ENCODE results near the gene UGT3A2.

- TF ChIP-seq, protein P1, sequence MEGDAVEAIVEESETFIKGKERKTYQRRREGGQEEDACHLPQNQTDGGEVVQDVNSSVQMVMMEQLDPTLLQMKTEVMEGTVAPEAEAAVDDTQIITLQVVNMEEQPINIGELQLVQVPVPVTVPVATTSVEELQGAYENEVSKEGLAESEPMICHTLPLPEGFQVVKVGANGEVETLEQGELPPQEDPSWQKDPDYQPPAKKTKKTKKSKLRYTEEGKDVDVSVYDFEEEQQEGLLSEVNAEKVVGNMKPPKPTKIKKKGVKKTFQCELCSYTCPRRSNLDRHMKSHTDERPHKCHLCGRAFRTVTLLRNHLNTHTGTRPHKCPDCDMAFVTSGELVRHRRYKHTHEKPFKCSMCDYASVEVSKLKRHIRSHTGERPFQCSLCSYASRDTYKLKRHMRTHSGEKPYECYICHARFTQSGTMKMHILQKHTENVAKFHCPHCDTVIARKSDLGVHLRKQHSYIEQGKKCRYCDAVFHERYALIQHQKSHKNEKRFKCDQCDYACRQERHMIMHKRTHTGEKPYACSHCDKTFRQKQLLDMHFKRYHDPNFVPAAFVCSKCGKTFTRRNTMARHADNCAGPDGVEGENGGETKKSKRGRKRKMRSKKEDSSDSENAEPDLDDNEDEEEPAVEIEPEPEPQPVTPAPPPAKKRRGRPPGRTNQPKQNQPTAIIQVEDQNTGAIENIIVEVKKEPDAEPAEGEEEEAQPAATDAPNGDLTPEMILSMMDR (IDR thresholded peaks at IDR 0.05; ENCODE audit: borderline replicate concordance, extremely low read depth, low read length, poor library complexity, severe bottlenecking) = no peak
- TF ChIP-seq EZH2 (IDR thresholded peaks at IDR 0.05; ENCODE audit: borderline replicate concordance, low read depth, low read length, severe bottlenecking) = no peak
These were observed 6.9 kb downstream of the UGT3A2 start for GRCh38 chr5:36059571-36060419.
